Naive B cell (primary cell): ENCODE results near the gene C2orf49. TPM values are rescaled to one million over a fixed set of nuclear protein-coding genes. Genes with fewer than 3 reads are reported as not detected.

Experiments used
- ATAC-seq, 2 donors: fragments of 150-1000 bp; cut with Tn5 transposase; 2 replicates each; pipeline ENCODE4 v1.10.0; 2021; ENCODE audit warnings: low read depth in 2 of 2, mild to moderate bottlenecking in 2 of 2, moderate library complexity in 2 of 2
- DNase-seq: peaks from one replicate; pipeline ENCODE4 v3.0.0; 2022
- H3K27ac Mint-ChIP-seq, 6 donors: one replicate each; pipeline ENCODE4 v1.8.0; 2020 to 2022; ENCODE audit warnings: mild to moderate bottlenecking in 6 of 6, mixed read lengths in 6 of 6, moderate library complexity in 5 of 6, inconsistent platforms in 2 of 6
- H3K27me3 Mint-ChIP-seq, 3 donors: one replicate each; pipeline ENCODE4 v1.8.0; 2021 to 2022; ENCODE audit warnings: mixed read lengths in 3 of 3, mild to moderate bottlenecking in 1 of 3
- H3K36me3 Mint-ChIP-seq, 2 donors: one replicate each; pipeline ENCODE4 v1.8.0; 2020 to 2022; ENCODE audit warnings: mixed read lengths in 2 of 2, inconsistent platforms in 1 of 2, mild to moderate bottlenecking in 1 of 2
- H3K4me1 Mint-ChIP-seq, 3 donors: one replicate each; pipeline ENCODE4 v1.8.0; 2020 to 2022; ENCODE audit warnings: mixed read lengths in 3 of 3, inconsistent platforms in 1 of 3, mild to moderate bottlenecking in 1 of 3, moderate library complexity in 1 of 3
- H3K4me3 Mint-ChIP-seq, 8 donors: one replicate each; pipeline ENCODE4 v1.8.0; 2020 to 2022; ENCODE audit warnings: mild to moderate bottlenecking in 8 of 8, mixed read lengths in 8 of 8, moderate library complexity in 8 of 8, inconsistent platforms in 2 of 8
- H3K9me3 Mint-ChIP-seq, 7 donors: one replicate each; pipeline ENCODE4 v1.8.0; 2020 to 2022; ENCODE audit warnings: mixed read lengths in 7 of 7, mild to moderate bottlenecking in 5 of 7, inconsistent platforms in 2 of 7, moderate library complexity in 1 of 7
- polyA plus RNA-seq, 6 donors: library from polyadenylated mRNA; unstranded; fragments of 300-500 nt; fragmentation: Illumina TruSeq; gene quantifications; one replicate each; pipeline ENCODE4 v1.2.3, GENCODE V29; 2021; ENCODE audit warnings: low read depth in 6 of 6

C2orf49 gene
- polyA plus RNA-seq, 6 donors from 2014 or later = 12.0 to 16.3 (median 12.7) TPM

- Mint-ChIP-seq H3K27ac (no peak overlapping the region), H3K27me3 (no peaks in the 10 kb centered on the region), H3K4me3 (no peak overlapping the region), H3K36me3 (peaks cover 21 to 25% of the 10 kb centered on the region in 2 donors), H3K4me1 (peaks cover 24 to 41% (median 28%) of the 10 kb centered on the region in 3 donors), H3K9me3 (peaks cover 0 to 4% (median 0%) of the 10 kb centered on the region in 7 donors)
- ATAC-seq = no peak
- no peak for DNase-seq
Observed at GRCh38 chr2:105307550-105307949, 29.8 kb upstream of the C2orf49 start.

GRCh38 chr2:105307962-105308361 is 29.4 kb upstream of the C2orf49 start:
- peaks cover 21 to 25% of the 10 kb centered on the region in 2 donors for H3K36me3 Mint-ChIP-seq
- DNase-seq (no peak), ATAC-seq (no peak)
- peak overlapping the region in 1 of 6 donors; percentile 53 for H3K27ac Mint-ChIP-seq
- no peaks in the 10 kb centered on the region for H3K27me3 Mint-ChIP-seq
- H3K4me1 Mint-ChIP-seq = peaks cover 21 to 37% (median 30%) of the 10 kb centered on the region in 3 donors
- H3K4me3 Mint-ChIP-seq = no peak overlapping the region
- peaks cover 0 to 4% (median 0%) of the 10 kb centered on the region in 7 donors for H3K9me3 Mint-ChIP-seq

- Mint-ChIP-seq H3K9me3 (peaks cover 0 to 4% (median 0%) of the 10 kb centered on the region in 7 donors), H3K27ac (peak overlapping the region in 3 of 6 donors; percentile 38 to 53 (median 39)), H3K27me3 (no peaks in the 10 kb centered on the region), H3K4me1 (peaks cover 23 to 31% (median 29%) of the 10 kb centered on the region in 3 donors), H3K36me3 (peaks cover 21 to 25% of the 10 kb centered on the region in 2 donors), H3K4me3 (peak overlapping the region in 1 of 8 donors; percentile 4)
- no peak for DNase-seq
- ATAC-seq = no peak
Observed at GRCh38 chr2:105308382-105309146, 28.8 kb upstream of the C2orf49 start.

- H3K9me3 Mint-ChIP-seq = peaks cover 0 to 4% (median 0%) of the 10 kb centered on the region in 7 donors
- H3K27ac Mint-ChIP-seq = no peak overlapping the region
- no peaks in the 10 kb centered on the region for H3K27me3 Mint-ChIP-seq
- H3K36me3 Mint-ChIP-seq = peaks cover 21 to 25% of the 10 kb centered on the region in 2 donors
- peaks cover 28 to 34% (median 31%) of the 10 kb centered on the region in 3 donors for H3K4me1 Mint-ChIP-seq
- peak overlapping the region in 1 of 8 donors; percentile 3 for H3K4me3 Mint-ChIP-seq
- DNase-seq (no peak), ATAC-seq (peak; percentile 37 to 49)
Observed at GRCh38 chr2:105309147-105309545, 28.2 kb upstream of the C2orf49 start.

- peaks cover 0 to 4% (median 0%) of the 10 kb centered on the region in 7 donors for H3K9me3 Mint-ChIP-seq
- DNase-seq (peak; percentile 6), ATAC-seq (peak; percentile 86 to 88)
- H3K4me1 Mint-ChIP-seq = peaks cover 28 to 50% (median 34%) of the 10 kb centered on the region in 3 donors
- H3K4me3 Mint-ChIP-seq = no peak overlapping the region
- peak overlapping the region in 2 of 6 donors; percentile 22 to 81 for H3K27ac Mint-ChIP-seq
- H3K36me3 Mint-ChIP-seq = peaks cover 2 to 11% of the 10 kb centered on the region in 2 donors
- no peaks in the 10 kb centered on the region for H3K27me3 Mint-ChIP-seq
Observed at GRCh38 chr2:105313877-105314276, 23.5 kb upstream of the C2orf49 start.

- H3K4me3 Mint-ChIP-seq = no peak overlapping the region
- peaks cover 27 to 41% (median 34%) of the 10 kb centered on the region in 3 donors for H3K4me1 Mint-ChIP-seq
- peaks cover 0 to 1% (median 0%) of the 10 kb centered on the region in 7 donors for H3K9me3 Mint-ChIP-seq
- peak overlapping the region in 1 of 6 donors; percentile 69 for H3K27ac Mint-ChIP-seq
- ATAC-seq (no peak), DNase-seq (no peak)
- H3K27me3 Mint-ChIP-seq = no peaks in the 10 kb centered on the region
- peaks cover 0 to 7% of the 10 kb centered on the region in 2 donors for H3K36me3 Mint-ChIP-seq
Observed at GRCh38 chr2:105315314-105315713, 22.0 kb upstream of the C2orf49 start.

GRCh38 chr2:105317937-105318336 is 19.4 kb upstream of the C2orf49 start:
- no peaks in the 10 kb centered on the region for H3K27me3 Mint-ChIP-seq
- no peak for DNase-seq
- H3K36me3 Mint-ChIP-seq = no peaks in the 10 kb centered on the region
- H3K4me1 Mint-ChIP-seq = peaks cover 29 to 39% (median 39%) of the 10 kb centered on the region in 3 donors
- H3K9me3 Mint-ChIP-seq = no peaks in the 10 kb centered on the region
- H3K27ac Mint-ChIP-seq = no peak overlapping the region
- no peak for ATAC-seq
- H3K4me3 Mint-ChIP-seq = no peak overlapping the region

GRCh38 chr2:105320651-105321215 is 16.6 kb upstream of the C2orf49 start:
- ATAC-seq = no peak
- Mint-ChIP-seq H3K4me3 (no peak overlapping the region), H3K4me1 (peaks cover 38 to 54% (median 47%) of the 10 kb centered on the region in 3 donors), H3K36me3 (no peaks in the 10 kb centered on the region), H3K9me3 (no peaks in the 10 kb centered on the region), H3K27ac (no peak overlapping the region), H3K27me3 (no peaks in the 10 kb centered on the region)
- no peak for DNase-seq

GRCh38 chr2:105321875-105322646 is 15.3 kb upstream of the C2orf49 start:
- Mint-ChIP-seq H3K27ac (no peak overlapping the region), H3K4me3 (no peak overlapping the region), H3K36me3 (no peaks in the 10 kb centered on the region), H3K9me3 (no peaks in the 10 kb centered on the region), H3K4me1 (peaks cover 38 to 59% (median 43%) of the 10 kb centered on the region in 3 donors), H3K27me3 (no peaks in the 10 kb centered on the region)
- DNase-seq (no peak), ATAC-seq (no peak)

- Mint-ChIP-seq H3K4me3 (peak overlapping the region in 1 of 8 donors; percentile 30), H3K9me3 (no peaks in the 10 kb centered on the region), H3K4me1 (peaks cover 37 to 57% (median 42%) of the 10 kb centered on the region in 3 donors), H3K36me3 (no peaks in the 10 kb centered on the region), H3K27me3 (no peaks in the 10 kb centered on the region), H3K27ac (peak overlapping the region in 3 of 6 donors; percentile 14 to 90 (median 43))
- ATAC-seq (no peak), DNase-seq (no peak)
Observed at GRCh38 chr2:105323111-105323510, 14.2 kb upstream of the C2orf49 start.

- Mint-ChIP-seq H3K4me3 (peak overlapping the region in 1 of 8 donors; percentile 29), H3K9me3 (no peaks in the 10 kb centered on the region), H3K36me3 (no peaks in the 10 kb centered on the region), H3K4me1 (peaks cover 43 to 61% (median 51%) of the 10 kb centered on the region in 3 donors), H3K27me3 (no peaks in the 10 kb centered on the region), H3K27ac (peak overlapping the region in 1 of 6 donors; percentile 65)
- DNase-seq = no peak
- ATAC-seq = no peak
Observed at GRCh38 chr2:105324101-105324500, 13.2 kb upstream of the C2orf49 start.

- Mint-ChIP-seq H3K9me3 (no peaks in the 10 kb centered on the region), H3K4me1 (peaks cover 45 to 64% (median 53%) of the 10 kb centered on the region in 3 donors), H3K27ac (peak overlapping the region in 2 of 6 donors; percentile 38 to 79), H3K27me3 (no peaks in the 10 kb centered on the region), H3K36me3 (no peaks in the 10 kb centered on the region), H3K4me3 (peak overlapping the region in 1 of 8 donors; percentile 46)
- DNase-seq = no peak
- no peak for ATAC-seq
Observed at GRCh38 chr2:105324732-105325131, 12.6 kb upstream of the C2orf49 start.

- Mint-ChIP-seq H3K36me3 (no peaks in the 10 kb centered on the region), H3K27me3 (no peaks in the 10 kb centered on the region), H3K4me1 (peaks cover 47 to 62% (median 59%) of the 10 kb centered on the region in 3 donors), H3K9me3 (no peaks in the 10 kb centered on the region), H3K4me3 (peak overlapping the region in 1 of 8 donors; percentile 46), H3K27ac (peak overlapping the region in 1 of 6 donors; percentile 16)
- ATAC-seq (no peak), DNase-seq (no peak)
Observed at GRCh38 chr2:105325389-105325963, 11.9 kb upstream of the C2orf49 start.
